ENCODE measurements around the gene EPB41L2.
"Not testable (repeated sequence)": the region's sequence is repeated elsewhere in the genome, so short reads cannot be mapped to it uniquely, and the experiment has no call there.

Gene EPB41L2

GRCh38 chr6:130829333-130829910 is 233.6 kb downstream of the EPB41L2 start:
- ATAC-seq: no peak

- no peak for ATAC-seq
Observed at GRCh38 chr6:130827247-130828149, 235.5 kb downstream of the EPB41L2 start, which contains the start of gene SMLR1. Gene SMLR1, plus strand, starts transcription at chr6:130827406. Its CDS starts 8 bp downstream, at chr6:130827414.

- no peak for ATAC-seq
Observed at GRCh38 chr6:130826442-130827246, 236.4 kb downstream of the EPB41L2 start.

GRCh38 chr6:130825772-130826441 is 237.1 kb downstream of the EPB41L2 start:
- no peak for ATAC-seq

- ATAC-seq: no peak
Observed at GRCh38 chr6:130824978-130825694, 237.9 kb downstream of the EPB41L2 start.

GRCh38 chr6:130822736-130823135 is 240.3 kb downstream of the EPB41L2 start:
- no peak for ATAC-seq

- no peak for ATAC-seq
Observed at GRCh38 chr6:130815200-130816071, 247.6 kb downstream of the EPB41L2 start.

- ATAC-seq: no peak
Observed at GRCh38 chr6:130814506-130814905, 248.5 kb downstream of the EPB41L2 start.

GRCh38 chr6:130811932-130812331 is 251.1 kb downstream of the EPB41L2 start:
- ATAC-seq: no peak

GRCh38 chr6:130810307-130811030 is 252.6 kb downstream of the EPB41L2 start:
- no peak for ATAC-seq

GRCh38 chr6:130801368-130801767 is 261.7 kb downstream of the EPB41L2 start:
- ATAC-seq: not testable (repeated sequence)

- ATAC-seq: no peak
Observed at GRCh38 chr6:130797061-130797460, 266.0 kb downstream of the EPB41L2 start.

- no peak for ATAC-seq
Observed at GRCh38 chr6:130796313-130796905, 266.6 kb downstream of the EPB41L2 start.

- no peak for ATAC-seq
Observed at GRCh38 chr6:130794738-130795137, 268.3 kb downstream of the EPB41L2 start.

- ATAC-seq: no peak
Observed at GRCh38 chr6:130794010-130794697, 268.9 kb downstream of the EPB41L2 start.
